H9 (cell line): ENCODE measurements around the gene CLDN11. TPM values are rescaled to one million over a fixed set of nuclear protein-coding genes. Genes with fewer than 3 reads are reported as not detected.

Source experiments
- DNase-seq: peaks from one replicate; pipeline ENCODE4 v3.0.0-alpha.2; 2017
- H2AFZ ChIP-seq: one replicate; pipeline ENCODE4 v1.6.1; 2013; ENCODE audit warnings: mild to moderate bottlenecking, low read length, control low read depth, moderate library complexity
- H2AK5ac ChIP-seq: 2 replicates; pipeline ENCODE4 v1.6.1; 2013; ENCODE audit warnings: low read length, control low read depth, mixed read lengths; ENCODE audit not compliant: insufficient read length
- H2BK120ac ChIP-seq: one replicate; pipeline ENCODE4 v1.6.1; 2013; ENCODE audit warnings: low read depth, mild to moderate bottlenecking, low read length, control low read depth, inconsistent platforms; ENCODE audit not compliant: poor library complexity, severe bottlenecking
- H2BK12ac ChIP-seq: 2 replicates; pipeline ENCODE4 v1.6.1; 2013; ENCODE audit warnings: low read length, control low read depth, mixed read lengths, low read depth; ENCODE audit not compliant: insufficient read length
- H2BK15ac ChIP-seq: 2 replicates; pipeline ENCODE4 v1.6.1; 2013; ENCODE audit warnings: low read depth, low read length, control low read depth
- H2BK20ac ChIP-seq: one replicate; pipeline ENCODE4 v1.6.1; 2013; ENCODE audit warnings: low read depth, mild to moderate bottlenecking, low read length, control low read depth, inconsistent platforms; ENCODE audit not compliant: poor library complexity, severe bottlenecking
- H2BK5ac ChIP-seq: 2 replicates; pipeline ENCODE4 v1.6.1; 2013; ENCODE audit warnings: low read length, control low read depth, mixed read lengths; ENCODE audit not compliant: insufficient read length
- H3K14ac ChIP-seq: 2 replicates; pipeline ENCODE4 v1.6.1; 2013; ENCODE audit warnings: low read length, control low read depth; ENCODE audit not compliant: insufficient read depth
- H3K18ac ChIP-seq: 2 replicates; pipeline ENCODE4 v1.6.1; 2013; ENCODE audit warnings: low read depth, mild to moderate bottlenecking, mixed read lengths, low read length, control low read depth; ENCODE audit not compliant: insufficient read length
- H3K23ac ChIP-seq: 2 replicates; pipeline ENCODE4 v1.6.1; 2013; ENCODE audit warnings: low read length, control low read depth, mixed read lengths, low read depth; ENCODE audit not compliant: insufficient read length
- H3K23me2 ChIP-seq: 2 replicates; pipeline ENCODE4 v1.6.1; 2013; ENCODE audit warnings: low read depth, mild to moderate bottlenecking, mixed read lengths, low read length, control low read depth; ENCODE audit not compliant: insufficient read length, poor library complexity, severe bottlenecking
- H3K27ac ChIP-seq: 2 replicates; pipeline ENCODE4 v1.5.1; 2013; ENCODE audit warnings: low read length, control low read depth, mixed read lengths, low read depth; ENCODE audit not compliant: insufficient read length
- H3K27me3 ChIP-seq: 2 replicates; pipeline ENCODE4 v1.6.1; 2013; ENCODE audit warnings: low read length, control low read depth, inconsistent platforms; ENCODE audit not compliant: insufficient read depth
- H3K4ac ChIP-seq: 2 replicates; pipeline ENCODE4 v1.6.1; 2013; ENCODE audit warnings: low read depth, mild to moderate bottlenecking, control low read depth, inconsistent platforms, low read length, moderate library complexity
- H3K4me1 ChIP-seq: 2 replicates; pipeline ENCODE4 v1.6.1; 2013; ENCODE audit warnings: low read length, control low read depth, inconsistent platforms; ENCODE audit not compliant: insufficient read depth
- H3K4me2 ChIP-seq: 2 replicates; pipeline ENCODE4 v1.6.1; 2013; ENCODE audit warnings: low read length, control low read depth, mixed read lengths; ENCODE audit not compliant: insufficient read length, insufficient read depth
- H3K56ac ChIP-seq: 2 replicates; pipeline ENCODE4 v1.6.1; 2013; ENCODE audit warnings: low read depth, mild to moderate bottlenecking, mixed read lengths, low read length, control low read depth; ENCODE audit not compliant: insufficient read length
- H3K79me1 ChIP-seq: 2 replicates; pipeline ENCODE4 v1.6.1; 2013; ENCODE audit warnings: low read depth, mild to moderate bottlenecking, moderate library complexity, low read length, control low read depth, inconsistent platforms; ENCODE audit not compliant: insufficient read depth, poor library complexity, severe bottlenecking
- H3K79me2 ChIP-seq: 2 replicates; pipeline ENCODE4 v1.6.1; 2013; ENCODE audit warnings: low read length, control low read depth, inconsistent platforms; ENCODE audit not compliant: insufficient read depth
- H3K9ac ChIP-seq: 2 replicates; pipeline ENCODE4 v1.6.1; 2013; ENCODE audit warnings: low read length, control low read depth, mixed read lengths; ENCODE audit not compliant: insufficient read length; ENCODE audit errors: extremely low read depth
- H3K9me3 ChIP-seq: one replicate; pipeline ENCODE4 v1.6.1; 2013; ENCODE audit warnings: low read depth, low read length, inconsistent platforms; ENCODE audit not compliant: control insufficient read depth
- H3T11ph ChIP-seq: one replicate; pipeline ENCODE4 v1.6.1; 2013; ENCODE audit warnings: mild to moderate bottlenecking, low read length, control low read depth, inconsistent platforms
- H4K20me1 ChIP-seq: one replicate; pipeline ENCODE4 v1.6.1; 2013; ENCODE audit not compliant: control insufficient read depth, insufficient read length, insufficient read depth
- H4K5ac ChIP-seq: 2 replicates; pipeline ENCODE4 v1.6.1; 2013; ENCODE audit warnings: low read depth, mild to moderate bottlenecking, mixed read lengths, low read length, control low read depth; ENCODE audit not compliant: insufficient read length
- H4K8ac ChIP-seq: replicated peaks from 2 replicates; pipeline ENCODE4 v1.6.1; 2013; ENCODE audit warnings: low read length, control low read depth, mixed read lengths, low read depth; ENCODE audit not compliant: insufficient read length
- H4K91ac ChIP-seq: 2 replicates; pipeline ENCODE4 v1.6.1; 2013; ENCODE audit warnings: low read depth, mild to moderate bottlenecking, moderate library complexity, mixed read lengths, low read length, control low read depth; ENCODE audit not compliant: insufficient read length
- H3K27ac Mint-ChIP-seq, 3 experiments: 2 replicates in 2 of 3; 3 replicates in 1 of 3; pipeline ENCODE4 v1.8.0; 2020 to 2021; ENCODE audit warnings: mixed read lengths in 3 of 3, mild to moderate bottlenecking in 1 of 3, moderate library complexity in 1 of 3
- H3K27me3 Mint-ChIP-seq: 2 replicates; pipeline ENCODE4 v1.8.0; 2021; ENCODE audit warnings: low read depth, mild to moderate bottlenecking, moderate library complexity, mixed read lengths
- H3K36me3 Mint-ChIP-seq, 3 experiments: 2 replicates in 2 of 3; 3 replicates in 1 of 3; pipeline ENCODE4 v1.8.0; 2020 to 2021; ENCODE audit warnings: low read depth in 3 of 3, mixed read lengths in 3 of 3; ENCODE audit not compliant: insufficient read depth in 1 of 3
- H3K4me1 Mint-ChIP-seq, 2 experiments: 2 replicates each; pipeline ENCODE4 v1.8.0; 2020; ENCODE audit warnings: mixed read lengths in 2 of 2
- H3K4me3 Mint-ChIP-seq, 2 experiments: 2 replicates in 1 of 2; 3 replicates in 1 of 2; pipeline ENCODE4 v1.8.0; 2020 to 2021; ENCODE audit warnings: mild to moderate bottlenecking in 2 of 2, mixed read lengths in 2 of 2, moderate library complexity in 1 of 2
- H3K9me3 Mint-ChIP-seq, 2 experiments: 2 replicates in 1 of 2; 3 replicates in 1 of 2; pipeline ENCODE4 v1.8.0; 2020; ENCODE audit warnings: mild to moderate bottlenecking in 2 of 2, mixed read lengths in 2 of 2, moderate library complexity in 1 of 2
- CTCF ChIP-seq: fragments of 200-600 bp; sonication (generic); conservative IDR thresholded peaks from 3 replicates; pipeline ENCODE4 v1.8.0; 2021; ENCODE audit warnings: antibody characterized with exemption, mild to moderate bottlenecking
- WGBS: extraction: QIAGEN DNeasy Blood & Tissue Kit; methylation state at CpG from one replicate; pipeline ENCODE4 v1.1.7; 2013; ENCODE audit warnings: missing lambda C conversion rate, low lambda C conversion rate, mixed read lengths; ENCODE audit not compliant: insufficient read length; ENCODE audit errors: extremely low coverage; 5-methylcytosine and 5-hydroxymethylcytosine counted together
- total RNA-seq: library from RNA; stranded (reverse); gene quantifications from 2 replicates; pipeline ENCODE4 v1.2.1, GENCODE V29; 2021

The CLDN11 gene
- total RNA-seq, 1 experiment from 2014 or later, result 1.7 TPM

DNA sequence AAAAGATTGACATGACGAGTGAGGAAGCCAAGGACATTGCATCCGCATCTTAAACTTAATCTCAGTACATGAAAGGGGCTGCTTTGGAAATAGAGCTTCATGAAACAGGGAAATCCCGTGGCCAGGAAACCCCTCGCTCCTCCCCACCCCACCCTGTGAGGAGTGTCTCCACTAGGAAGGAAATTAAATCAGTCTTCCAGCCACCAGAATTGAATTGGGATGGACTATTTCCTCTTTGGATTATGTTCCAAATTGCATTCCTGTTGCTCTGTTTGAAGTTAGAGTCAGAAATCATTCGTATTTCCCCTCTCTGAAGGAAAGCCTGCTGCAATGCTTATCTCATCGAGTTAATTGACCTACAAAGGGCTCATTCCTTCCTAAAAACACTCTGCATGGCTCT is 35.8 kb downstream of the CLDN11 start:
- no peaks in the 10 kb centered on the region for H3K23me2 ChIP-seq
- no CpG with 5 or more reads among the region's 6 CpGs for WGBS
- no peak overlapping the region for H2BK15ac ChIP-seq
- H3K18ac ChIP-seq, result no peak overlapping the region
- H3K79me2 ChIP-seq, result no peaks in the 10 kb centered on the region
- no peaks in the 10 kb centered on the region for H3K27me3 ChIP-seq
- no peak overlapping the region for H3K27ac ChIP-seq
- no peak overlapping the region for H4K8ac ChIP-seq
- Mint-ChIP-seq H3K27ac (no peak overlapping the region), H3K4me3 (no peak overlapping the region), H3K27me3 (no peaks in the 10 kb centered on the region; the same call in 1 of the 2 replicates), H3K9me3 (no peaks in the 10 kb centered on the region), H3K36me3 (no peaks in the 10 kb centered on the region), H3K4me1 (peaks cover 4% of the 10 kb centered on the region in 2 experiments)
- TF ChIP-seq CTCF, result no peak
- H2BK5ac ChIP-seq, result no peak overlapping the region
- no peak overlapping the region for H3K14ac ChIP-seq
- no peaks in the 10 kb centered on the region for H3K79me1 ChIP-seq
- no peak overlapping the region for H2BK20ac ChIP-seq
- no peaks in the 10 kb centered on the region for H3K4me1 ChIP-seq
- H2AK5ac ChIP-seq, result no peak overlapping the region
- H2BK120ac ChIP-seq, result no peak overlapping the region
- no peak overlapping the region for H3T11ph ChIP-seq
- DNase-seq, result no peak
- no peaks in the 10 kb centered on the region for H4K20me1 ChIP-seq
- H4K91ac ChIP-seq, result no peak overlapping the region
- no peak overlapping the region for H3K23ac ChIP-seq
- H3K56ac ChIP-seq, result no peak overlapping the region
- H3K9ac ChIP-seq, result no peak overlapping the region
- H3K9me3 ChIP-seq, result no peaks in the 10 kb centered on the region
- no peak overlapping the region for H3K4me2 ChIP-seq
- H4K5ac ChIP-seq, result no peak overlapping the region
- no peak overlapping the region for H2AFZ ChIP-seq
- H3K4ac ChIP-seq, result no peak overlapping the region
- H2BK12ac ChIP-seq, result no peak overlapping the region
